Measurements from ENCODE around the gene KCTD16.

DNA sequence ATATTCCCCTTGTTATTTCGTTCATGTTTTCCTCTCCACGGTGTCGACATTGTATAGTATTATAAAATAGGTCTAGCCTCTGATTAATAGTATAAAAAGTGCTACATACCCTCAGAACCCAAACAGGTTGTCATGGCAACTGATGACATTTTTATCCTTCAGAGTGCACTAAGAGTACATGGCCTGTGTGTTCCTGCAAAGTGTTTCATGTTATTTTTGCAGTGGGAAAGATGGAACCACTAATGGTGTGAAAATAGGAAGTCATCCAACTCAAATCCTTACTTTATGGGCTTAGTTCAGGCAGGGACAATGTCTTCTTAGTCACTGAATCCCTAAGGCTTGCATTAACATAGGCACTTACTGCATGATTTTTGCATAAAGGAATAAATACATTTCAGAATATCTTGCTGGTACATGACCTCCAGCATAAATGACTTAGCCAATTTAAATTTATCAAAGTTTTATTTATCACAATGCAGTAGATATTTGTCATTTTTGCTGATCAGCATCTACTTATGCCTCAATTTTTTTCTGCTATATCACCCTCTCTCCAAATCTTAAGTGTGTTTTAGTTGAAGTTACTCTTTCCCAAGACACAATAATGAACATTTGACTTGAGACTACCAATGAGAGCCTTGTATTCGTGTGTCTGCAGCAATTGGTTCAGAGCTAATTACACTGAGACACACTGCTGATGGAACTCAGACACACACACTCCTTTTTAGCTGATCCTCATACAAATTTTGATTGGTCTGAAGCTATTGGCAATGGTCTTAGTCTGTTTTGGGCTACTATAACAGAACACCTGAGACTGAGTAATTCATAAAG lies 243.7 kb downstream of the KCTD16 start:
- TF ChIP-seq CTCF (IDR thresholded peaks at IDR 0.05), result no peak
- TF ChIP-seq TCF7L2 (IDR thresholded peaks at IDR 0.05; ENCODE audit: low read depth, low read length), result no peak
- no peak for TF ChIP-seq SIN3A (IDR thresholded peaks at IDR 0.05; ENCODE audit: borderline replicate concordance, insufficient read depth, low read depth, low read length)
- TF ChIP-seq POLR2AphosphoS5 (IDR thresholded peaks at IDR 0.05; ENCODE audit: low read depth, low read length), result no peak
- TF ChIP-seq REST (IDR thresholded peaks at IDR 0.05; ENCODE audit: insufficient read depth in 1 of 2, low read depth in 2 of 2, low read length in 1 of 2), result no peak

All from Panc1 (cell line).